Measurements from ENCODE around the gene COMMD8.

DNA sequence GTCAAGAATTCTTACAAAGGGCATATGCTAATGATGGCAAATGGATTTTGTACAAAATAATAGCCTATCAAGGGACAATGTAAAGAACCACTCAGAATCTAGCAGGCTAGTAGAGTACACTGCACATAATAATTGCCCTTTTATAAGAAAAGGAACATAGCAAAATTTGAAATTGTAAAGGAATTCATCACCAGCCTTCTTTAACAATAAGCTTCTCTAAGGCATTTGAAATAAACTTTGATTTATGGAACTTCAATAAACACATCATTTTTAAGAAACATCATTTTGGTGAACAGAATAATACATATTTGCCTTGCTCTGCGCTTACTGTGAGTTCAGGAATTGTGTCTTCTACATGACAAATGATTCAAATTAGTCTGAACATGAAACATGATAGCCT is 11.9 kb upstream of the COMMD8 start:
- no peak for TF ChIP-seq POLR2A (IDR thresholded peaks at IDR 0.05)
- TF ChIP-seq CTCF (IDR thresholded peaks at IDR 0.05) = no peak
